ENCODE measurements around the gene ZDHHC18.

ZDHHC18 gene, protein sequence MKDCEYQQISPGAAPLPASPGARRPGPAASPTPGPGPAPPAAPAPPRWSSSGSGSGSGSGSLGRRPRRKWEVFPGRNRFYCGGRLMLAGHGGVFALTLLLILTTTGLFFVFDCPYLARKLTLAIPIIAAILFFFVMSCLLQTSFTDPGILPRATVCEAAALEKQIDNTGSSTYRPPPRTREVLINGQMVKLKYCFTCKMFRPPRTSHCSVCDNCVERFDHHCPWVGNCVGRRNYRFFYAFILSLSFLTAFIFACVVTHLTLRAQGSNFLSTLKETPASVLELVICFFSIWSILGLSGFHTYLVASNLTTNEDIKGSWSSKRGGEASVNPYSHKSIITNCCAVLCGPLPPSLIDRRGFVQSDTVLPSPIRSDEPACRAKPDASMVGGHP

GRCh38 chr1:26826261-26827105 lies at the start of gene ZDHHC18:
ZDHHC18 (plus strand) TSS chr1:26826688; CDS start chr1:26826805, 117 bp downstream.
- TF ChIP-seq GATA3 (IDR thresholded peaks at IDR 0.05; ENCODE audit: low read depth, low read length): no peak
- TF ChIP-seq GATA2 (IDR thresholded peaks at IDR 0.05; ENCODE audit: low read depth, low read length): no peak

DNA sequence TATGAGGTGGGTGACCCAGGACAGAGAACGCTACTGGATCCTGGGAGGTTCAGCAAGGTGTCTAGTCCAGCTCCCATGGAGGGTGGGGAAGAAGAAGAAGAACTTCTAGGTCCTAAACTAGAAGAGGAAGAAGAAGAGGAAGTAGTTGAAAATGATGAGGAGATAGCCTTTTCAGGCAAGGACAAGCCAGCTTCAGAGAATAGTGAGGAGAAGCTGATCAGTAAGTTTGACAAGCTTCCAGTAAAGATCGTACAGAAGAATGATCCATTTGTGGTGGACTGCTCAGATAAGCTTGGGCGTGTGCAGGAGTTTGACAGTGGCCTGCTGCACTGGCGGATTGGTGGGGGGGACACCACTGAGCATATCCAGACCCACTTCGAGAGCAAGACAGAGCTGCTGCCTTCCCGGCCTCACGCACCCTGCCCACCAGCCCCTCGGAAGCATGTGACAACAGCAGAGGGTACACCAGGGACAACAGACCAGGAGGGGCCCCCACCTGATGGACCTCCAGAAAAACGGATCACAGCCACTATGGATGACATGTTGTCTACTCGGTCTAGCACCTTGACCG lies 47.3 kb upstream of the ZDHHC18 start:
- TF ChIP-seq GATA2 (IDR thresholded peaks at IDR 0.05; ENCODE audit: low read depth, low read length): no peak
- TF ChIP-seq GATA3 (IDR thresholded peaks at IDR 0.05; ENCODE audit: low read depth, low read length): no peak

GRCh38 chr1:26780344-26780957 lies 46.0 kb upstream of the ZDHHC18 start:
- TF ChIP-seq GATA3 (IDR thresholded peaks at IDR 0.05; ENCODE audit: low read depth, low read length): no peak
- TF ChIP-seq GATA2 (IDR thresholded peaks at IDR 0.05; ENCODE audit: low read depth, low read length): no peak

GRCh38 chr1:26781206-26781825 lies 45.2 kb upstream of the ZDHHC18 start:
- TF ChIP-seq GATA3 (IDR thresholded peaks at IDR 0.05; ENCODE audit: low read depth, low read length) (no peak), GATA2 (IDR thresholded peaks at IDR 0.05; ENCODE audit: low read depth, low read length) (no peak)

- TF ChIP-seq GATA3 (IDR thresholded peaks at IDR 0.05; ENCODE audit: low read depth, low read length) (no peak), GATA2 (IDR thresholded peaks at IDR 0.05; ENCODE audit: low read depth, low read length) (no peak)
These were observed 43.8 kb upstream of the ZDHHC18 start for GRCh38 chr1:26782521-26783212.

DNA sequence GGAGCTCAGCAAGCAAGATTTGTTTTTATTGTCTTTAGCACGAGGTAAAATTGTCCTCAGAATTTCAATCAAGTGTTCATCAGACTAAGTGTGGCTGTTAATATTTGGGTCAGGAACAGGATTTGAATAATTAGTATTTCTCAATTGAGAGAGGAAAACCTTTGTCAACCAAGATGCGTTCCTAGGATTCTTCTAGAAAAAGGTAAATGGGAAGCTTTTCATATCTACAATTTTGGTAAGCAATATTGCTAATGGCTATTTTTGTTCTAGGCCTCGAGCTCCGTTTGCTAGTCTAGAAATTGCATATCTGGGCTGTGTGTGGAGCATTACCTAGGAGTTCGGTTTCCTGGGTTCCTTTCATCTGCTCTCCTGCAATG lies 42.9 kb upstream of the ZDHHC18 start:
- TF ChIP-seq GATA2 (IDR thresholded peaks at IDR 0.05; ENCODE audit: low read depth, low read length) (no peak), GATA3 (IDR thresholded peaks at IDR 0.05; ENCODE audit: low read depth, low read length) (no peak)

GRCh38 chr1:26784023-26784871 lies 42.2 kb upstream of the ZDHHC18 start:
- TF ChIP-seq GATA2 (IDR thresholded peaks at IDR 0.05; ENCODE audit: low read depth, low read length): no peak
- TF ChIP-seq GATA3 (IDR thresholded peaks at IDR 0.05; ENCODE audit: low read depth, low read length): no peak; the same call in 1 of the 2 replicates

DNA sequence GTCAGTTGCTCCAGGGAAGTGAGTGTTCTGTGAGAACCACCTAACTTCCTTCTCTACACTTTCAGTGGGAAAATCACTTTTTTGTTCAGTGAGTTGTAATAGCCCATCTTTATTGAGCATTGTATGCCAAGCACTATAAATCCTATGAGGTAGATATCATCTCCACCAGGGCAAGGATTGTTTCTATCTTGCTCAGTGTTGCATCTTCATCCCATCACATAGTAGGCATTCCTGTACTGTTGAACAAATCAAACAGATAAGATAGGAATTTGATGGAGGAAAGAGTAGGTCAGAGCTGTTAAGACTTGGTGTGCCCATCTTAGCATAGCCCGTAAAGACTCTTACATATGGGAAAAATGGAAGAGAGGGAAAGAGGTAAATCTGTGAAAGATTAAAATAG lies 41.6 kb upstream of the ZDHHC18 start:
- TF ChIP-seq GATA3 (IDR thresholded peaks at IDR 0.05; ENCODE audit: low read depth, low read length): no peak
- no peak for TF ChIP-seq GATA2 (IDR thresholded peaks at IDR 0.05; ENCODE audit: low read depth, low read length)

GRCh38 chr1:26785611-26786436 lies 40.7 kb upstream of the ZDHHC18 start:
- TF ChIP-seq GATA3 (IDR thresholded peaks at IDR 0.05; ENCODE audit: low read depth, low read length) (no peak), GATA2 (IDR thresholded peaks at IDR 0.05; ENCODE audit: low read depth, low read length) (no peak)

GRCh38 chr1:26786437-26787380 lies 39.8 kb upstream of the ZDHHC18 start:
- TF ChIP-seq GATA2 (IDR thresholded peaks at IDR 0.05; ENCODE audit: low read depth, low read length) (no peak), GATA3 (IDR thresholded peaks at IDR 0.05; ENCODE audit: low read depth, low read length) (no peak)

DNA sequence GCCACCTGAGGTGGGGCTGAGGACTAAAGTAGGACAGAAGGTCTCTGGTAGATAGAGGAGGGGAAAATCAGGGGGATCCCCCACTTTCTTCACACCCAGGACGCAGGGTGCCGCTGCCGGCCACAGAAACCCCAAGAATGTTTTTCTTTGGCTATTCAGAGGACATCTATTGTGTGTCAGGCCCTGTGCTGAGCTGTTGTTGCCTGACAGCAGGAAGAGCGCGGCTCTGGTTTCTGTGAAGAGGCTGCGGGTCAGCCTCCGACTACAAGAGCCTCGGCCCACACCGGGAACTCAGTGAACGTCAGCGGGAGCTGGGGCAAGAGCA lies 39.1 kb upstream of the ZDHHC18 start:
- TF ChIP-seq GATA2 (IDR thresholded peaks at IDR 0.05; ENCODE audit: low read depth, low read length) (no peak), GATA3 (IDR thresholded peaks at IDR 0.05; ENCODE audit: low read depth, low read length) (no peak)
